Measurements from ENCODE around the gene RTP5. TPM values are rescaled to one million over a fixed set of nuclear protein-coding genes. Genes with fewer than 3 reads are reported as not detected.

Gene RTP5
- total and polyA plus RNA-seq, 7 donors, result 0.16 to 0.19 TPM; not detected in 5

Other genes starting within 250 kb of the RTP5 start
- 10 to 100 TPM; 28.9 to 44.7 (median 38.4) TPM for gene THAP4, start 232.6 kb upstream of the RTP5 start, total RNA-seq
- 100 to 1,000 TPM in 2 of 3 donors, 10 to 100 TPM in 1; 69.3 to 112 (median 109) TPM for gene THAP4, start 232.6 kb upstream of the RTP5 start, polyA plus RNA-seq
- gene ATG4B, start 232.0 kb upstream of the RTP5 start, total RNA-seq, result 10 to 100 TPM; 35.2 to 69.8 (median 45.2) TPM
- gene ATG4B, start 232.0 kb upstream of the RTP5 start, polyA plus RNA-seq, result 10 to 100 TPM; 27.6 to 70.7 (median 29.4) TPM
- 10 to 100 TPM in 2 of 4 donors, 1 to 10 TPM in 2; 7.4 to 13.8 (median 10.8) TPM for gene DTYMK, start 182.9 kb upstream of the RTP5 start, total RNA-seq
- 10 to 100 TPM; 18.6 to 53.0 (median 23.8) TPM for gene DTYMK, start 182.9 kb upstream of the RTP5 start, polyA plus RNA-seq
- gene ING5, start 167.7 kb upstream of the RTP5 start, total RNA-seq, result 10 to 100 TPM; 21.1 to 49.8 (median 29.9) TPM
- gene ING5, start 167.7 kb upstream of the RTP5 start, polyA plus RNA-seq, result 10 to 100 TPM in 2 of 3 donors, 1 to 10 TPM in 1; 9.6 to 31.8 (median 20.1) TPM
- 10 to 100 TPM; 10.7 to 26.9 (median 13.3) TPM for gene D2HGDH, start 135.1 kb upstream of the RTP5 start, total RNA-seq
- gene D2HGDH, start 135.1 kb upstream of the RTP5 start, polyA plus RNA-seq, result 10 to 100 TPM in 1 of 3 donors, 1 to 10 TPM in 2; 6.0 to 36.9 (median 8.6) TPM
- gene GAL3ST2, start 92.9 kb upstream of the RTP5 start, total RNA-seq, result under 1 TPM in 2 of 4 donors, not detected in 2; 0.33 to 0.68 TPM
- gene GAL3ST2, start 92.9 kb upstream of the RTP5 start, polyA plus RNA-seq, result 10 to 100 TPM in 1 of 3 donors, 1 to 10 TPM in 2; 3.0 to 13.6 (median 4.2) TPM
- gene NEU4, start 60.5 kb upstream of the RTP5 start, total RNA-seq, result 1 to 10 TPM in 1 of 4 donors, under 1 TPM in 2, not detected in 1; 0.36 to 3.6 (median 0.49) TPM
- gene NEU4, start 60.5 kb upstream of the RTP5 start, polyA plus RNA-seq, result 10 to 100 TPM; 16.3 to 66.1 (median 39.1) TPM
- gene PDCD1, start 10.8 kb upstream of the RTP5 start, total RNA-seq, result under 1 TPM in 3 of 4 donors, not detected in 1; 0.14 to 0.99 (median 0.36) TPM
- 1 to 10 TPM in 1 of 3 donors, not detected in 2; 3.2 TPM for gene PDCD1, start 10.8 kb upstream of the RTP5 start, polyA plus RNA-seq